Fibroblast of villous mesenchyme (primary cell): Measurements from ENCODE around the gene B3GNT5. TPM values are rescaled to one million over a fixed set of nuclear protein-coding genes. Genes with fewer than 3 reads are reported as not detected.

Source experiments
- DNase-seq: peaks from one replicate; pipeline ENCODE4 v3.0.0-alpha.2; 2010; ENCODE audit warnings: low read depth
- H3K4me3 ChIP-seq: 2 replicates; pipeline ENCODE4 v1.5.1; 2011; ENCODE audit warnings: low read depth, mild to moderate bottlenecking, low read length
- CTCF ChIP-seq: IDR thresholded peaks from 2 replicates; pipeline ENCODE4 v1.5.1; 2012; ENCODE audit warnings: low read depth, mild to moderate bottlenecking, low read length; ENCODE audit not compliant: insufficient read depth
- total RNA-seq: library from RNA; depleted of rRNA; stranded (reverse); fragments of >200 nt; gene quantifications from 2 replicates; pipeline ENCODE4 v1.2.3, GENCODE V29; 2012

B3GNT5 gene
- total RNA-seq, 1 donor: 6.0 TPM

DNA sequence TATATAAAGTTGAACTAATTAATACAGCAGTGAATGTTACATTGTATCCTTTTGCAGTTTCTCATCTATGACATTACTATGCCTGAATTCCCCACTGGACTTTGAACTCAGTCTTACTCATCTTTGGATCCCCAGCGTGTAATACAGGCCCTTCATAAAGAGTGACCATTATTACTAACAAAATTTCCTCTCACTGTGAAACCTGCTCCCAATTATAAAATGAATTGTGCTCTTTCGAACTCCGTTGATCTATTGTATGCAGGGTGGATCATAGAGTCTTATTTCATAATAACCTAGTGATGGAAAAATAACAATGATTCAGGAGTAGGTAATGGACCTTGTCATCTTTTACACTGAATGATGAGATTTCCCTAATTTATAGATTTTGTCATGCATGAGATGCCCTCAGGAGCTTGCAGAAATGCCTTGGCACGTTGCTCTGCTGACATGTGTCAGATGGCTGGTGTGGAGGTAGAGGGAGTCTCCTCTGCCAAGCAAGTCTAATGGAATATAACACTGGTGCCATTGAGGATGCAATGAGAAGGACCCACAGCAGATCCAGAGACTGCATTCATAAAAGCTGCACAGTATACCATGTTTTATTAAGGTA, 25.5 kb downstream of the B3GNT5 start:
- H3K4me3 ChIP-seq: no peak overlapping the region
- no peak for TF ChIP-seq CTCF
- DNase-seq: no peak

GRCh38 chr3:183279371-183279770, 26.3 kb downstream of the B3GNT5 start:
- no peak overlapping the region for H3K4me3 ChIP-seq
- TF ChIP-seq CTCF: no peak
- no peak for DNase-seq

GRCh38 chr3:183281126-183281797, 28.2 kb downstream of the B3GNT5 start:
- no peak overlapping the region for H3K4me3 ChIP-seq
- DNase-seq: no peak
- no peak for TF ChIP-seq CTCF

DNA sequence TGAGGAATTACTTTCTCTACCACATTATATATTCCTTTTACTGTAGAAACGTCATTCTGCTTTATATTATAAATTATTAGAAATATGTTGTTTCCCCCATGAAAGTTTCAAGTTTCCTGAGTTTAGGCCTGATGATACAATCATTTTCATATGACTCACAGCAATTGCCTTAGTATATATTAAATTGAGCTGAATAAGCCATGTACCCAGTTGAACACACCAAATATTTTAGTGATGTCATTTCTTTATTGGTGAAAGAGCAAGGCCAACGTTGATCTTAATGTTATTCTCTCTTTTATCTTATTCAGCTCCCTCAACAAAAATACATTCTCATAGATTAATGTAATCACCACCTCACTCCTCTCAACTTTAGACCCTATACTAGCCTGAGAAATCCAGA, 30.8 kb downstream of the B3GNT5 start:
- no peak for DNase-seq
- H3K4me3 ChIP-seq: no peak overlapping the region
- no peak for TF ChIP-seq CTCF

GRCh38 chr3:183284570-183284969, 31.5 kb downstream of the B3GNT5 start:
- H3K4me3 ChIP-seq: no peak overlapping the region
- TF ChIP-seq CTCF: no peak
- DNase-seq: no peak

GRCh38 chr3:183285318-183285717, 32.3 kb downstream of the B3GNT5 start:
- no peak overlapping the region for H3K4me3 ChIP-seq
- TF ChIP-seq CTCF: no peak
- DNase-seq: no peak
